Central memory CD4-positive, alpha-beta T cell (primary cell): Measurements from ENCODE around the gene PDE7B.
"Not testable (repeated sequence)": the region's sequence is repeated elsewhere in the genome, so short reads cannot be mapped to it uniquely, and the experiment has no call there.

Experiments used
- DNase-seq: peaks from one replicate; pipeline ENCODE4 v3.0.0; 2022

The PDE7B gene

DNA sequence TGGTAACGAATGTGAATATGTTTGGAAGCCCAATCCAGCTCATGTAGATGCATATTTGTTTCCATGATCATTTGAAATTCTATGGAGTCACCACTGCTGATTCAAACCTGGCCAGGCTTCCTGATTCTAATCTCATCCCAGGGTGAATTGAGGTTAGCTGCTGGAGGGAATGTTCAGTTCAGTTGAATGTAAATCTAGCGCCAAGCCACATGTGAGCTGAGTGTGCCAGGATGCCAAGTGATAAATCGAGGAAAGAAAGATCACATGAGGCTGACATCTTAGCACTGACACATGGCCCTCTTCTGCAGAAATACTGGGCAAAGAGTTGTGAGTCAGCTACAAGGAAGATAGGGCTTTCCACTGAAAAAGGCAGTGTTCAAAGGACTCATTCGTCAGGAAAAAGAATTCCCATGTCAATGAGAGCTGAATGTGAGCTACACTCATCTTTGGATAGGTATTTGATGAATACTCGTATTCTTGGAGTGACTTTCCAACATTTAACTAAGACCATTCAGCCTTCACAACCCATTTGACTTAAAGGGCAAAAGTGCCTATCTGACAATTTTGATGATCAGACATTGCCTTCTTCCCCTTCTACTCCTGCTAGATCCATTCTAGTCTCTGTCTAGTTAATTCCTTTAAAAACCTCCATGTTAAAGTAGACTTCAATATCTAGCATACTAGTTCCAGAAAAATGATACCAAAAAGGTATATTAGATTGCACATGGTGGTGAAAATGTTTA is 226.5 kb downstream of the PDE7B start:
- no peak for DNase-seq

DNA sequence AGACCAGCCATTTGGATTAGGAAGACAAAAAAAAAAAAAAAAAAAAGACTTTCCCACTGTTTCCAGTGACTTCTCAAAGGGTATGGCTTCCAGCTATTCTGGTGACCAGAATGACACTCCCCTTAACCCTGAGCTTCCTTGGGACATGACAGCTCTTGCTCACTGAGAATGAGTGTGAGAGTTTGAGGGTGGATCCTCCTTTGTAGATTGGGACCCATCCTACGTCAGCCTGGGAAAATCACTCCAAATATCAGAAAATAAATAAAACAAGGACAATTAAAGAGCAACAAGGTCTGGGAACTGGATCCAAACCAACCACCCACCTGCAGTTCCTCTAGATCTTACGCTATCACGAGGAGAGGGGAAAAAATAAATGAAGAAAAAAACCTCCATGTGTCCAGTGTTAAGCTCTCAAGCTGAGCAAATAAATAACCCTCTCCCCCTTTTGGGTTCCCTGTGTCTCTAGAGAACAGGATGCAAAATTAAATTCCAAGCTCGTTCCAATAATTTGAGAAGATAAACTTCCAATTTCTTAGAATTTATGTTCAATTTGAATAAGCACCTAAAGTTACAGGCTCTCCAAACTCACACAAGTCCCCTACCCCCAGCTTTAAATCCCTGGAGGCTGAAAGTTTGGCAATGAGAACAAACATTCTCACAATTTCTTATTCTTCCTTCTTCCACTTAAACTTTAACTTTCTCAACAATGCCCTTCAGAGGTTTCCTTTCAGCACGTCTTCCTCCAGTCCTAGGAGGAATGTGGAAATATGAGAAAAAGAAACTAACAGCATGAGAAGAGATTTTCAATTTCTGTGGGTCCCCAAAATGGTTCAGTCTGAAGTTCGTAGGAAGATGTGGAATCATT is 228.4 kb downstream of the PDE7B start:
- no peak for DNase-seq

DNA sequence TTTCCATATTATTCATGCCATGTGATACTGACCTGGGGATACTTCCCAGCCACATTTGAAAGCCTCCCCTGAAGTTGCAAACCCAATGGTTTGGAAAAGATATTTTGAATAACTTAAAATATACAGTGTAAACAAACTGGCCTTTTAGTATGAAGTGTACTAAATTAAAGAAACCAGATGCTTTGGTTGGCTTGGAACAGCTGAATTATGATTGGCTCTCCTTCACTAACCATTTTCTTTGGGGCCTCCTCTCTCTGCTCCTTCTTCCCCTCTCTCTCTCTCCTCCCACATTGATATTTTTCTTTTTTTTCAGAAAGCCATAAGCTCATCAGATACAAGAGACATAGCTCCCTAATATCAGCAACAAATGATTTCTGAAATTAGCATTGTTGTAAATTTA is 232.0 kb downstream of the PDE7B start:
- DNase-seq = no peak

DNA sequence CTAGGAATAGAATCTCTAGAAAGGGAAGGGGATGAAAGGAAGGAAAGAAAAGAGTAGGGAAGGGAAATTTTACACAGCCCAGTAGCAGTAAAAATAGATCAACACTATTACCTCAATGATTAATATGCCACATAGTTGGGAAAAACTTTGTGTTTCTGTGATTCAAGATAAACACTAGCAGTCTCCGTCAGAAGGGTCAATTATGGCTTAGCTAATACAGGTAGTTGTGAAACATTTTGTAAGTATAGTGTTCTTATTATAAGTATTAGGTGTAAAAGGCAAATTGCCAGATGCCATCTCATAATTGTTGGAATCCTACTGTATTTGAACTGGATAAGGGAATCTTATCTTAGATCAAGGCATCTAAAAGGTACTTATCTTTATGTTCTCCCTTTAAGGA is 232.9 kb downstream of the PDE7B start:
- DNase-seq = no peak

DNA sequence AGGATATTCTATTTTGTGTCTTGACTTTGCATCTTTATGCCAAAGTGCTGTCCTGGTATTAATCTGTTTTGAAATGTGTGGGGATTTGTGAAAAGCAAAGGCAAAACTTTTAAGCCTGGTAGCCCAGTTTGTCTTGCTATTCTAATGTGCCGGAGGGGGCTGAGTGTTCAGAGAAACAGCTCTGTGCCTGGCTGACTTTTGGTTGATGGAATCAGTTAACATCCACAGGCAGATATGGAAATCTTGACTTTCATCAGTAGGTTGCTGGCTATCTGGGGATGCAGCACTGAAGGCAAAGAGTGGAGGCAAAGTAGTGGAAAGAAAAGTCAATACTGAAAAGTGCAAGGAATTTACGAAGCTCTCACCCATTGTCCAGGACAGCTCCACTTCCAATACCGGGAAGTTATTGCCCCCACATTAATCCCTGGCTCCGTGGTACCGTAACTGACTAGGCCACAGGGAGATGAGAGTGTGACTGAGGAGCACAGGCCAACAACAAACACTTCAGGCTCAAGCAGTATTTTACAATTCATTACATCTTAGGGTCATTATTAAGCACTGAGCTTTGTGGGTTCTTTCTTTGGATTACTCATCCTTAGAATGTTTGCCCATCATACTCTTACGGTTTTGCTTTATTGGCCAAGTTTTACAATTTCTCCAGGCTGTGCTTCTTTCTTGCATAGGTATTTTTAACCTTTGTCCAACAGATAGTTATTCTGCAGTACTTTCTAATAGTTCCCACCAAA is 234.0 kb downstream of the PDE7B start:
- DNase-seq = no peak

DNA sequence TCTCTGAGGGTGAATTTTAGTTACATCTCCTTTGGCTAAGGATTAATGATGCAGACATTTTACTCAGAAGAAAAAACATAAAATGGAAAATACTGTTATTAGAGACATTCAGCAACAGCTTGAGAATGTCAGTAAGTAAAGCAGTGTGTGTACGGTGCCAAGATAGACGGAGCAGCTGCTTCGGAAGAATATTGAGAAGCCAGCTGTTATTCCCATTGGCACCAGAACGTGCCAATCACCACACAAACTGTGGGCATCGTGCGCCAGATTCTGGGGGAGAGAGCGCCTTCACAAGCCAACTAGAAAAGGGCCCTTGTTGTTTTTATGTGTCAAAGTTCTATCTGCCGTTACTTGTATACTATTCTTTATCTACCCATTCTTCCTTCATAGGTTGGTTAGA is 235.2 kb downstream of the PDE7B start:
- no peak for DNase-seq

DNA sequence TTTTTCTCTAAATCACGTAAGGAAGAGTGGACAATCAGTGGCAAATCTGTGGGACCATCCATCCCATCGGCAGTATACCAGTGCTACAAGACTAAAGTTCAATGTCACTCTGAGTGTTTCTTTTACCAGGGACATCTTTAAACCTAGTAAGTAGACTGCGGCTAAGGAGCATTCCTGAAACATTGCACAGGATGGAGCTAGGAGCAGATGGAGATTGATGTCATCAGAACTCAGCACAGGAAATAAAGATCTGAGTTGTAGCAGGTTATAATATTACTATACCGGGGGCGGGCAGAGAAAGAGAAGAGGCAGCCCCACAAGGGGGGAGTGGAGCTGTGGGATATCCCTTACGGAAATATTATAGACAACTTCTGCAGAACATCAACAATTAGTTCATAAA is 236.5 kb downstream of the PDE7B start:
- no peak for DNase-seq

DNA sequence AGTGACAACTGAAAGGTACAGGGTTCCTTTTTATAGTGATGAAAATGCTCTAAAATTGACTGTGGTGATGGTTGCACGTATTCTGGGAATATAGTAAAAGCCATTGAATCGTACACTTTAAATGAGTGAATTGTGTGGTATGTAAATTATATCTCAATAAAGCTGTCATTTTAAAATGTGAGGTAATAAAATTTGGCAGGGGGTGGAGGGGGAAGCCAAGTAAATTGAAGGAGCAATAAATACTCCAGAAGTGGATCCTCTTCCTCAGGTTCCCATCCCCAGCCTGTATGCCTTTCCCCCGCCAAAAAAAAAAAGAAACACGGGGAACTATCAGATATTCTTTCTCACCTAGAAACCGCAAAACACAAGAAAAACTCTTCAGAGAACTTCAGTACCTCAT is 237.2 kb downstream of the PDE7B start:
- no peak for DNase-seq

DNA sequence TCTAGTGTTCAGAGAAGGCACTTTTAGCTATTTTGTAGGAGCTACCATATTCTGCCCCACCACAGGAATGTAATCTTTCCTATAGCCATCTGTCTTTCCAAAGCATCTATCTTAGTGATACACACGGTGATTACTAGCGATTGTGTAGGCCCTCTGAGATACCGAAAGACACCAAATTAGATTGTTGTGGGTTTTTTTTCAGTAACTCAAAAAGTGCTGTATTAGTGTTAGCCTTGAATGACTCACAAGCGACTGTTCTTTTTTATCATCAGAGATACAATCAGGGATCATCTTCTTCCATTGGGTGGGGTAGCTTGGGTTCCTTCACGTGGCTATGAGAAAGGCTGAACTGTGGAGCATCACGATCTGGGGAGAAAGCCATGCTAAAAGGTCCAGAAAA is 238.4 kb downstream of the PDE7B start:
- DNase-seq = no peak

DNA sequence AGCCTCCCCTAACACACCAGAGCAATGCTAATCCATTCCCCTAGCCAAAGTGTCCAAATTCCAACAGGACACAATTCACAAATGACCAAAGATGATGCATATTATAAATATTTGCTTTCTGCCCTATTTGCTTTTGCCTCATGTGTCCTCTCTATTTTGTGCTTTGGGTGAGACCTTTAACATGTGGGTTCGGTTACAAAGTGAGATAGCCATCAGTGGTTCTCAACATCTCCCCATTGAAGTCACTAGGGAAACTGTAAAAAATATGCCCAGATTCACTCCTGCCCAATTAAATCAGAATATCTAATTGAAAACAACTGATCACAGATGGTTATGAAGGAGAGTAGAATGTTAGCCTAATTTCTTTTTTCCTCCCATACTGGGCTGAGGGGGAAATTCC is 239.4 kb downstream of the PDE7B start:
- DNase-seq = no peak

DNA sequence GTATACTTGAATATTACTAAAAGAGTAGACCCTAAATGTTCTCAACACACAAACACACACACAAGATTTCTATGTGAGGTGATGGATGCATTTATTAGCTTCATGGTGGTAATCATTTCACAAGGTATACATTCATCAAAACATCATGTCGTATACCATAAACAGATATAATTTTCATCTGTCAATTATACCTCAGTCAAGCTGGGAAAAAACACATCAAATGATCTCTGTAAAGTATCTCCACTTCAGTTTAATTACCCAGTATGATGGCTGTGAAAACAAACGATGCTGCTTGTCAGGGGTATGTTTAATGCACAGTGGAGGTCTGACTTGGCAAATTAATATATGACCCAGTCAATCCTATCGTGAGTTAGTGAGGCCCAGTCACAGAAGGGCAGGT is 241.4 kb downstream of the PDE7B start:
- no peak for DNase-seq

DNA sequence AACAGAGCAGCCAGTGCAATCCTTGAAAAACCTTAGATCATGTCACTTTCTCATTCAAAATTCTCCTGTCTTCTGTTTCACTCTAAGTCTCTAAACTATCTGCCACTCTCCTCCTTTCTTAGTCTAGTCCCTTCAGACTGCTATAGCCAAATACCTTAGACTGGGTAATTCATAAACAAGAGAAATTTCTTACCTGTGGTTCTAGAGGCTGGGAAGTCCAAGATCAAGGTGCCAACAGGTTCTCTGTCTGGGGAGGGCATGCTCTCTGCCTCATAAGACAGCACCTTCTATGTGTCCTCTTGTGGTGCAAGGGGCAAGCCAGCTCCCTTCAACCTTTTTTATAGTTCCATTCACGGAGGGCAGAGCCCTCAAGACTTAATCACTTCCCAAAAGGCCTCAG is 242.3 kb downstream of the PDE7B start:
- no peak for DNase-seq

DNA sequence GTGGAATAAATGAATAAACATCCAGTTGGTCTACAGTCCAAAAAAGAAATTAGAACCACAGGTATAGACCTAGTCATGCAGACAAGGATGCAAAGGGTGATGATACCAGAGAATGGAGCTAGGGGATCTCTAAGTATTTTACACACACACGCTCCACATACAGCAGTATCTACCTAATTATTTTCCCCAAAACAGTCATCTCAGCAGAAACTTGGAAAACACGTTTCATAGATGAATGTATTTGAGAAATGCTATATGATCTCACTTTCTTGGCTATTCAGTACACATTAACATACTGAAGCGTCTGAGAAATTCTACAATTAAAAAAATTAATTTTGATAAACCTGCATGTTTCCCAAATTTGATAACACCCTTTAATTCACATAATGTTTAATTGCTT is 243.3 kb downstream of the PDE7B start:
- no peak for DNase-seq

DNA sequence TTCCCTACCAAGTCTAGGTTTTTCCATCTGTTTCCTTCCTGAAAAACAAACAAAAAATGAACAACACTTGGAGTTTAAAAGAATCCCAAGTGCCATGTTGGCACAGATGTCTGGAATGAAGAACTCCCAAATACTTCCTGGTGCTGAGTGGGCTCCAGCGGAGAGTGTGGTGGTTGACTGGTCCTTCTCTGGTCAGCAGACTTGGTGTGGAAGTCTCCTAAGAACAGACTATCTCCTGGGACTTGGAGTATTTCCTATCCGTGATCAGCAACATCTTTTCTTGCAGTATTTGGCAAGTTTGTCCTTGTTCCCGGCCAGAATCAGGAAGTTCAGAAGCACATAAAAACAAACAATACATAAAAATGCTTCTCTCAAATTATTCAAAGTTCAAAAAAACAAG is 244.5 kb downstream of the PDE7B start:
- DNase-seq = no peak

DNA sequence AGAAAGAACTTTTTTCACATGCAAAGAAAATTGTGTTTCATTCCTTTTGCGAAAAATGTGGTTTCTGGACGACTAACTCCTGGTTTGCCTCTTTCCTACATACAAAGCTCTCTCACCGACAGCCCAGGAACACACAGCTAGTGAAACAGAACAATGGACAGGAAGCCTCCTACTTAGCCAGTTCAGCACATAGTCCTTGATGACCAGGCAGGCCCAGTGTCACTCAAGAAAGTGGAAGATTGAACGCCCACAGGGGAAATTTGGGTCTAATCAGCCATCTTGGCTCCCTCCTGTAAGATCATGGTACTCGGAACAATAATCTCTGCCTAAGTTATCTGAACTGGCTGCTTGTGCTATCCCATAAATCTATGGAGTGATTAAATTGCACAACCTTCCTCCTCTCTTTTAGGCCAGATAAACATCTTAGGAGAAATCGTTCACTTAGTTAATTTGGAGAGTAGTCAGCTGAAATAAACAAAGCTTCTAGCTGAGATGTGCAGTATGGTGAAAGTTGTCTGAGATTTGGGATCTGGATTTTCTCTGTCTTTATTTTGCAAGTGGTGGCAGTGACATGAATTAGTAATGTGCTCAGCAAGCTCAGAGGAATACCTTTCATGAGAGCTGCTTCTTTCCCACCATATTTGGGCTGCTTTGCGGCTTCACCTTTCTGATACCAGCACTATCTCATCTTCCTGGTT is 251.6 kb downstream of the PDE7B start:
- DNase-seq = no peak

DNA sequence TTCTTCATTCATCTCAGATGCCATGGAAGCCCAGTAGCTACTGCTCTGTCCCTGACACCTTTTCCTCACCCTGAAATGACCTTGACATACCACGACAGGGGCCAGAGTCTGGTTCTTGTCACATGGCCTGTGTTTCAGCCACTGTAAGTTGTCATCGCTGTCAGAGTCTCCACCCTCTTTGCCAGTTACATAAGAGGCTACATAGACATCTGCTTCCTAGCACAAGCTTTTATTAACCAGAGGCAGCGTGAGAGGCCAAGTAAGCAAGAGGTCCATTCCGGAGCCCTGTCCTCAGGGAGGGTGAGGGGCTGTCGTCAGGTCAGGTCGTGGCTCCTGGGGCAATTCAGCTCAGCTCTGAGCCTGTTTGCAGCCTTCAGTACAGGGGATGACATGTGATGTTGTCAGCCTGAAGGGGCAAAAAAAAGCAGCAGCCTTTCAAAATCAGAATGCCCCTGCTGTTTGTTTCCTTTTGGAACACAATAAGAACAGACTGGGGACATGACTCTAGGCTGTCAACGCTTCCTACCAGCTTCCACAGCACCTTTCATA is 252.3 kb downstream of the PDE7B start:
- DNase-seq = no peak

DNA sequence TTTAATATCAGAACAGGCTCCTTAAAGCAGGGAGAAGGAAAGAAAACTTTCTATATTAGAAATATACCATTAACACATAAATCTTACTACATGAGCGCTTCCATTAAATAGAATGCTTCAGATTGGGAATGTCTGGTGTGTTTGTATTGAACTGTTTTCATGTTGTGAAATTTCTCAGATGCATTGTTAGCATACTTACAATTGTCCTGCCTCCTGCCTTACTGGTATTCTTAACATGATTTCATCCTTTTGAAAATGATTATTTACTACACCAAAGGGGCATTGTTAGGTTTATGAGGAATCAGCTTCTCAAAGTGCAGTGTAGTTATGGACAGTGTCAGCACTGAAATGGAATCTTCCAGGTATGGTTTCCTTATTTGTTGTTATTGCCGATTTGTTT is 253.1 kb downstream of the PDE7B start:
- no peak for DNase-seq

DNA sequence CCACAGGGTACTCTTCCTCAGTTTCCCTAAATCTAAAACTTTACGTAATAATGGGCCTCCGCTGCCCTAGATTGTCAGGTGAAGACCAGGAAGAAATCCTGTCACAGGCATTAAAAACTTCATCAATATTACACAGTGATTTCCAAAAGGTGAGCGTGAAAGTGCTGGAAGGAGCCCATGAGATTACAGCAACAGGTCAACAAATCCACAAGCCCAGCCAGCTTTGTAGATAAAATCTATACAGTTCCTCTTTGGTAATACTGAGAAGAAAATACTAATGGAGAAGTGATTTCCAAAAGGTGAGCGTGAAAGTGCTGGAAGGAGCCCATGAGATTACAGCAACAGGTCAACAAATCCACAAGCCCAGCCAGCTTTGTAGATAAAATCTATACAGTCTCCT is 254.3 kb downstream of the PDE7B start:
- DNase-seq = not testable (repeated sequence)

DNA sequence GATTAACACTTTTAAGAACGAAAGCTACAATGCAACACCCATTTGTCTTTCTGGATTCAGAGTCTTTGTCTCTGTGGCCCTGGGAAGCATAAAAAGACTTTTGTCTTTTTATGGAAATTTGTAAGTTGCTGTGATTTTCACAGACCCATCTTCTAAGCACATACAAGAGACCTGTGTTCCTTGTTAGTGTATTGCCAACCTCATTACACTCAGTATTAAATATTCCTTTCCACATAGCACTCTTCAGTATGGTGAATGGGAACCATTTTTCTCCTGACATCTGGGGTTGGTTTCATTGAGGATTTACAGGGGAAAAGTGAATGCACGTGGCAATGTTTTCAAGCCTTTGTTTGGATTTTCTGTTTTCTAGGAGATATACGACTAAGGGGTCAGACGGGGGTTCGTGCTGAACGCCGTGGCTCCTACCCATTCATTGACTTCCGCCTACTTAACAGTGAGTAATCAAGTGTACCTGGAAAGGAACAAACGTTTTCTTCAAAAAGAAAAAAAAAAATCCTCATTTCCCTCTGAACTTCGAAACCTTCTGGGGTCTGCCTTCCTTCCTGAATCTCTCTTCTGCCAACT is 257.0 kb downstream of the PDE7B start:
- no peak for DNase-seq

DNA sequence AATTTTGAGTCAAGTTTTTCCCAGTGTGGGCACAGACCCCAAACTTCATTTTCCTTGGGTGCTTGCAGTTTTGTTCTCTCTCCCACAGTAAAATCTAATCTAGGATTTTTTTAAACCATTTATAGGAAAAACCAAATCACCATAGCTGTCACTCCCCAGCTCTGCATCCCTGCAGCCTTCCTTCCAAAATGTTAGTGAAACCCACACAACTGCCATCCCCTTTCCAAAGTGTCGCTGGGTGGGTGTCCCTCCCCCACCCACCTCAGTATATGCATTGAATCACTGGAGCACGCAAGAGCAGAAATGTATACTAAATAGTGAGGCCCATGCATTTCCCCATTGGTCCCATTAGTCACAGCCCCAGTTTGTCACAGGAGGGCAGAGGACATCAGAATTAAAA is 260.3 kb downstream of the PDE7B start:
- DNase-seq = no peak

DNA sequence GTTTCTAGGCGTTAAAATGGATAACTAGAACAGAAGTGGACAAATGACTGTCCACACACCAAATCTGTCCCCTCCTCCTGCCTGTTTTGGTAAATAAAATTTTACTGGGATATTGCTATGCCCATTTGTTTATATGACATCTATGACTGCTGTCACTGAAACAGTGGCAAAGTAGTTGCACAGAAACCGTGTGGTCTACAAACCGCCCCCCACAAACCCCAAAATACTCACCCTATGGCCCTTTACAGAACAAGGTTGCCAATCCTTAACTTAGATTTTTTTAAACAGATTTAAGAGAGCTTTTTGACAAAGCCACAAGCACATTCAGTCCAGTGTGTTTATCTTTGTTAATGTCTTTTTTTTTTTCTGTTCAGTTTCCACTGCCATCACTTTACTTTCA is 260.8 kb downstream of the PDE7B start:
- no peak for DNase-seq

DNA sequence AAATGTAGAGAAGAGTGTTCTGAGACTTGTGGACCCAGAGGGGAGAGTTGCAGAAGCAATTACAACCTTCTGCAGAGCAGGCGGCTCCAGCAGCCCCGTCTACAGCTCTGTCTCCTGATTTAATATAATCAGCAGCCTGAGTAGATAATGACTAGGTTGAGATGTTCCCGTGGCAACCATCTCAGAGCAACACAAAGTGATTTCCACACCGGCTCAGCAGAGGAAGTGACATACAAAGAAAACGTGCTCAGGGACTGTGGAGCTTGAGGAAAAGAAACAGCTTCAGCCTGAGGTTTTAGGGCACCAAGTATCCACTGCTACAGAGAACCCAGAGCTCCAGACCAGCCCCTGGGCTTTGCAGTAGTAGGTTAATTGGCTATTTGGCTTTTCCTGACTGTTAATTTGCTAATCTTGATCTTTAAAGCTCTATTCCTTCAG is 262.3 kb downstream of the PDE7B start:
- DNase-seq = no peak
